OCI-LY7 (cell line): ENCODE data around the gene NAA60.

Source experiments
- EZH2phosphoT487 ChIP-seq: fragments of 200-600 bp; sonication (generic); IDR thresholded peaks from 2 replicates; pipeline ENCODE4 v1.6.1; 2018; ENCODE audit warnings: low read depth, borderline replicate concordance, mild to moderate bottlenecking, mixed run types, antibody characterized with exemption, low read length, moderate library complexity, mixed read lengths
- TF ChIP-seq, protein P1 (sequence below): fragments of 200-600 bp; sonication (generic); conservative IDR thresholded peaks from 2 replicates; pipeline ENCODE4 v1.5.1; 2014; ENCODE audit warnings: mild to moderate bottlenecking, antibody characterized with exemption, low read length, moderate library complexity, mixed read lengths

DNA sequence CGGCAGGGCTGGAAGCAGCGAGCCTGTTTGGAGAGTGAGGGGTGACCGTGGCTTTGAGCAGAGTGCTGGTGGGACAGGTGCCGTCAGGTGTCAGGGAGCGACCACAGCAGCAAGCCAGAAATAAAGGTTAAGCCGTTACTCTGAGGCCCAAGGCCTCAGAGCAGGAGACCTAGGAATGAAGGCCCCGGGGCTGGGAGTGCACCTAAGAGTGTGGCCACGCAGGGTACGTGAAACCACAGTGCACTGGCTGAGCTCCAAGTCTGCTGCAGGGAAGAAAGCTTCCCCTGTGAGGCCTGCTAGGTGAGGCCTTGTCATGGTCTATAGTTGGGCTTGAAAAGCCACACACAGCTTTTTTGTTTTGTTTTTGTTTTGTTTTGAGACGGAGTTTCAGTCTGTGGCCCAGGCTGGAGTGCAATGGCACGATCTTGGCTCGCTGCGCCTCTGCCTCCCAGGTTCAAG lies 66.0 kb downstream of the NAA60 start:
- TF ChIP-seq, protein P1, sequence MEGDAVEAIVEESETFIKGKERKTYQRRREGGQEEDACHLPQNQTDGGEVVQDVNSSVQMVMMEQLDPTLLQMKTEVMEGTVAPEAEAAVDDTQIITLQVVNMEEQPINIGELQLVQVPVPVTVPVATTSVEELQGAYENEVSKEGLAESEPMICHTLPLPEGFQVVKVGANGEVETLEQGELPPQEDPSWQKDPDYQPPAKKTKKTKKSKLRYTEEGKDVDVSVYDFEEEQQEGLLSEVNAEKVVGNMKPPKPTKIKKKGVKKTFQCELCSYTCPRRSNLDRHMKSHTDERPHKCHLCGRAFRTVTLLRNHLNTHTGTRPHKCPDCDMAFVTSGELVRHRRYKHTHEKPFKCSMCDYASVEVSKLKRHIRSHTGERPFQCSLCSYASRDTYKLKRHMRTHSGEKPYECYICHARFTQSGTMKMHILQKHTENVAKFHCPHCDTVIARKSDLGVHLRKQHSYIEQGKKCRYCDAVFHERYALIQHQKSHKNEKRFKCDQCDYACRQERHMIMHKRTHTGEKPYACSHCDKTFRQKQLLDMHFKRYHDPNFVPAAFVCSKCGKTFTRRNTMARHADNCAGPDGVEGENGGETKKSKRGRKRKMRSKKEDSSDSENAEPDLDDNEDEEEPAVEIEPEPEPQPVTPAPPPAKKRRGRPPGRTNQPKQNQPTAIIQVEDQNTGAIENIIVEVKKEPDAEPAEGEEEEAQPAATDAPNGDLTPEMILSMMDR: no peak
- no peak for TF ChIP-seq EZH2phosphoT487
